ACHN (cell line): ENCODE results near the gene TMEM40.
"Not testable (repeated sequence)": the region's sequence is repeated elsewhere in the genome, so short reads cannot be mapped to it uniquely, and the experiment has no call there.

ENCODE experiments used
- DNase-seq: peaks from one replicate; pipeline ENCODE4 v3.0.0-alpha.2; 2015
- in situ Hi-C: cut with HindIII; loops from 2 replicates; pipeline ENCODE4 v1.10.0; 2017; ENCODE audit warnings: low sequenced_read_pairs, low pct_ligation_motif_present, low pct_unique_long_range_greater_than_20kb

TMEM40 gene

DNA sequence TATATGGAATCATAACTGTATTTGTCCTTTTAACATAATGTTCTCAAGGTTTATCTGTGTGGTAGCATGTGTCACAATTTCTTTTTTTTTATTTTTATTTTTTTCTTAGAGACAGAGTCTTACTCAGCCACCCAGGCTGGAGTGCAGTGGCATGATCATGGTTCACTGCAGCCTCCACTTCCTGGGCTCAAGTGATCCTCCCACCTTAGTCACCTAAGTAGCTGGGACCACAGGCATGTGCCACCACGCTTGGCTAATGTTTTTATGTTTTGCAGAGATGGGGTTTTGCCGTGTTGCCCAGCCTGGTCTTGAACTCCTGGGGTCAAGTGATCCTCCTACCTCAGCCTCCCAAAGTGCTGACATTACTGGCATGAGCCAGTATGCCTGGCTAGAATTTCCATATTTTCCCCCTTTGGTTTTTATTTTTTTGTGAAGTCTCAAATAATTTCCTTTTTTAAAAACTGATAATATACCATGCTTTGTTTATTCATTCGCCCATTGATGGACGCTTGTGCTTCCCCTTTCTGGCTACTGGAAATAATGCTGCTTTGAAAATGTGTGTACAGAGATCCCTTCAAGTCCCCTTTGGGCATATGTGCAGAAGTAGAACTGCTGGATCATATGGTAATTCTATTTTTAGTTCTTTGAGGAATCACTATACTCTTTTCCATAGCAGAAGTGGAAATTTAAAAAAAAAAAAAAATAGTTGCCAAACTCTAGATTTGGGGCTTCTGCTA lies 28.4 kb downstream of the TMEM40 start:
- peak; percentile 53 for DNase-seq
- in situ Hi-C loops = no loop called here

- DNase-seq = no peak
- in situ Hi-C loops = no loop called here
These were observed 29.9 kb downstream of the TMEM40 start for GRCh38 chr3:12729051-12729651.

- in situ Hi-C loops = no loop called here
- no peak for DNase-seq
These were observed 31.1 kb downstream of the TMEM40 start for GRCh38 chr3:12727937-12728336.

- no peak for DNase-seq
- in situ Hi-C loops = no loop called here
These were observed 31.6 kb downstream of the TMEM40 start for GRCh38 chr3:12727481-12727880.

- in situ Hi-C loops = no loop called here
- no peak for DNase-seq
These were observed 33.6 kb downstream of the TMEM40 start for GRCh38 chr3:12725436-12725835.

DNA sequence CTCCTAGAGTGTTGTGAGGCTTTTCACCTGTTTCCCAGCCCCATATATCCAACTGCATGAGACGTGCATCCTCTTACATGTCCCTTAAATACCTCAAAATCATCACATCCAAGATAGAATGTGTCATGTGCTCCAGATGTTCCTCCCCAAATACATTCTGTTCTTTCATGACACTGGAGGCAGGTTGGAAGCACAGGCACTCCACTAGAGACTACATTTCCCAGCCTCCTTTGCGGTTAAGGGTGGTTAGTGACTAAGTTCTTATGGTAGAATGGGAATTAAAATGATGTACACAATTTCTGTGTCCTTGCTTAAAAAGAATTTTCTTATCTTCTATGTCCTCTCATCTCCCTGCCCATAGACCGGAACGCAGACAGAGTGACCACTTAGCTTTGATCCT lies 34.3 kb downstream of the TMEM40 start:
- in situ Hi-C loops = no loop called here

DNA sequence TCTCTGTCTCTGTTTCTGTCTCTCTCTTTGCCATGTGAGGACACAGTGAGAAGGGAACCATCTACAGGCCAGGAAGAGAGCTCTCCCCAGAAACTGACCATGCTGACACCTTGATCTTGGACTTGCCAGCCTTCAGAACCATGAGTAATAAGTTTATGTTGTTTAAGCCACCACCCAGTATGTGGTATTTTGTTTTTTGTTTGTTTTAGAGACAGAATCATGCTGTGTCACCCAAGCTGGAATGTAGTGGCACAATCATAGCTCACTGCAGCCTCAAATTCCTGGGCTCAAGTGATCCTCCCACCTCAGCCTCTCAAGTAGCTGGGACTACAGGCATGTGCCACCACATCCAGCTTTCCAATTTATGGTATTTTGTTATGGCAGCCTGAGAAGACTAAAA lies 35.7 kb downstream of the TMEM40 start:
- in situ Hi-C loops, DNase-seq: not testable (repeated sequence)

More for the DNA sequence above, 34.3 kb downstream of the TMEM40 start:
- no peak for DNase-seq

DNA sequence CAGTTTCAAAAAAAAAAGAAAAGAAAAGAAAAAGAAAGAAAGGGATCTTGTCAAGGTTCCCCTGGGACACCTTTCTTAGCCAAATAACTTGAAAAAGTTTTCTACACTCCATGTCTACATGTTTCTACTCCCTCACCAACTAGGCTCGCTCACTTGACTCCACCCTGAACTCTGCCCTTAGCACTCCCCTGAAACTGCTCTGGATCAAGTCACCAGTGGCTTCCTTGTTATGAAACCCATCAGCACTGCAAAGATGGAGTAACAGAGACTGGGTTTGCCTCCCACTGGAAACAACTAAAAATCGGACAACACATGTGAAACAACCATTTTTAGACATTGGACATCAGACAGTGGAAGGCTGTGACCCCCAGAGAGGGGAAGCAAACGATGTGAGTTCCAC lies 36.8 kb downstream of the TMEM40 start:
- no peak for DNase-seq
- in situ Hi-C loops = no loop called here

DNA sequence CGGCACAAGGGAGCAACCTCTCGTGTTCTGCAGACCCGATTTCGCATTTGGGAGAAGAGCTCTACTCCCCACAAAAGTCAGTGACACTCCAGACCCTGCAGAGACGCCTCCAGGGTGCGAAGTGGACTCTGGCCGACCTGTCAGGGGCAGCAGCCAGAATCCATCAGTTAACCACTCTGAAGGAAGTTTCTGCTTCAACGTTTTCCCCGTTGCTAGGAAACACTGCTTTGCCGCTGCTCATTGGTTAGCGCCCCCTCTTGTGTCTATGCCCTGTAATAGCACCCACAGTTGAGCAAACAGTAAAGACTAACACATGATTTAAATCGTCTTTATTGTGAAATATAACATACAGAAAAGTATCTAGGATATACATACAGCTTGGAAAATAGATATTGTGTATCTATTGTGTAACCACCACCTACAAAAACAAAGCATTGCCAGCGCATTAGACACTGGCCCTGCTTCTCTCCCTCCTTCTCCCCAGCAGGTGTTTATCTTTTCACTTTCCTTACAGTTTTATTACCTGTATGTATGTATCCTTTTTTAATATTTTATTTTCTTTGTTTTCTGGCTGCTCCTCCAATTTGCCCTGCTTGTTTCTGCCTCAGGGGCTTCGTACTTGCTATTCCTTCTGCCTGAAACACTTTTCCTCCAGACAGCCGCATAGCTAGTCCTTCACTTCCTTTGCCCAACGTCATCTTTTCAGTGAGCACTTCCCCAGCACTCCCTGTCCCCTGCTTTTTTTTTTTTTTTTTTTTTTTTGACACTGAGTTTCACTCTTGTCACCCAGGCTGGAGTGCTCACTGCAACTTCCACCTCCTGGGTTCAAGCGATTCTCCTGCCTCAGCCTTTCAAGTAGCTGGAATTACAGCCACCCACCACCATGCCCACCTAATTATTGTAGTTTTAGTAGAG lies 38.8 kb downstream of the TMEM40 start:
- peak; percentile 78 for DNase-seq
- in situ Hi-C loops = no loop called here

- DNase-seq = no peak
- in situ Hi-C loops = no loop called here
These were observed 39.5 kb downstream of the TMEM40 start for GRCh38 chr3:12719541-12719940.

DNA sequence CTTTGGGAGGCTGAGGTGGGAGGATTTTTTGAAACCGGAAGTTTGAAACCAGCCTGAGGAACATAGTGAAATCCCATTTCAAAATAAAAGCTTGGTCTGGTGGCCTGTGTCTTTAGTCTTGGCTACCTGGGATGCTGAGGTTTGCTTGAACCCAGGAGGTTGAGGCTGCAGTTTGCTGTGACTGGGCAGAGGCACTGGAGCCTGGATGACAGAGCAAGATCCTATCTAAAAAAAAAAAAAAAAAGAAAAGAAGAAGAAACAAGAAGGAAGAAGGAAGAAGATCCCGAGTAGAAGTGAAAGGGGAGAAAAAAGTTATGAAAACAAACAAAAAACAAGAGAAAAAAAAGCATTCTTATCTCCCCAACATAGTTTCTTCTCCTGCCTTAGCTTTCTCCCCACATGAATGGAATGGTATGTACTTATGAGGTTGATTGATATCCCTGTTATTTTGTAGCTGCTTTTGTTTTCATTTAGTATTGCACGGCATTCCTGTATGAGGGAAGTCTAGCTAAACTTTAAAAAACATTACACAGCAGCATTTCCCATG lies 42.4 kb downstream of the TMEM40 start:
- no peak for DNase-seq
- in situ Hi-C loops = no loop called here

DNA sequence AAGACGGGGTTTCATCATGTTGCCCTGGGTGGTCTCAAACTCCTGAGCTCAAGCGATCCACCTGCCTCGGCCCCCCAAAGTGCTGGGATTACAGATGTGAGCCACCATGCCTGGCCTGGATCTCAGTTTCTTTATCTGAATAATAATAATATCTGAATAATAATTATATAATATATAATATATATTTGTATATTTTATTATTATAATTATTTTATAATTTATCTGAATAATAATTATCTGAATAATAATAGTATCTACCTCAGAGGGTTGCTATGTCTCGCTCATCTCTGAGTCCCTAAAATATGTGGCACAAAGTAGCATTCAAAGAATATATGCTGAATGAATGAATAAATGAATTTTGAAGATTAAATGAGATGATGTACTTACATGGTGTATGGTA lies 44.8 kb downstream of the TMEM40 start:
- in situ Hi-C loops = no loop called here
- no peak for DNase-seq

DNA sequence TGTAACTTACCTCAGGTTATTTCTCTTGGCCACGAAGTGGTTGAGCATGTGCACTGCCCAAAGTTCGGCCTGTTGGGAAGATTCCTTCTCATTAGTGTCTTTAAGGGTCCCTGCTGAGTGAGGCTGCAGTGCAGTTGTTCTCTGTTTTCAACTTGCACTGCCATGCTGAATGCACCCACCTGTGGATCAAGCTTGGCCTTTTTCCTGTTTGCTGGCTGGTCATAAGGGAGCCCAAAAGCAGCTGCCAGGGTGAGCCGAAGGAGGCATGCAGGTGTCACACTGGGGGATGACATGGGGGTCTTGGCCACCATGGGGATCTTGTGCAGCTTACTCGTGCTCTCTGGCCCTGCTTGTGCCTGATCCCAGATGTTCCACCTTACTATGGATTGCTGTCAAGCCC lies 49.0 kb downstream of the TMEM40 start:
- in situ Hi-C loops = no loop called here
- no peak for DNase-seq

DNA sequence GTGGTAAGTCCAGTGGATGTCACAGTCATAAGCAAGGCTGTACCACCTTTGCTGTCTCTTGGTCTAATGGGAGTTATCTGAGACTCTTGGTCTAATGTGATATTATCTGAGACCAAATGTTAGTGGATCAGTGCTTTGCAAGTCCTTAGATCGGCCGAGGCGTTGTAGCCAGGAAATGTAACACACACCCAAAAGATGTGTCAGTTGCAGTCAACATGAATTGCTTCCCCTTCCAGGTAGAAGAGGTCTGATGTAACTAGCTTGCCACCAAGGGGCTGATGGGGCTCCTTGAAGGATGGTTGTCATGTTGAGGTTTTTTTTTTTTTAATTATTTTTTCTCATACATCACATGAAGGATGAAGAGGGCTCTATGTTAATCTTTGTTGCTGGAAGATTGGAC lies 49.7 kb downstream of the TMEM40 start:
- DNase-seq = no peak
- in situ Hi-C loops = no loop called here

- DNase-seq = peak; percentile 80
- in situ Hi-C loops = no loop called here
These were observed 50.4 kb downstream of the TMEM40 start for GRCh38 chr3:12708584-12709192.

DNA sequence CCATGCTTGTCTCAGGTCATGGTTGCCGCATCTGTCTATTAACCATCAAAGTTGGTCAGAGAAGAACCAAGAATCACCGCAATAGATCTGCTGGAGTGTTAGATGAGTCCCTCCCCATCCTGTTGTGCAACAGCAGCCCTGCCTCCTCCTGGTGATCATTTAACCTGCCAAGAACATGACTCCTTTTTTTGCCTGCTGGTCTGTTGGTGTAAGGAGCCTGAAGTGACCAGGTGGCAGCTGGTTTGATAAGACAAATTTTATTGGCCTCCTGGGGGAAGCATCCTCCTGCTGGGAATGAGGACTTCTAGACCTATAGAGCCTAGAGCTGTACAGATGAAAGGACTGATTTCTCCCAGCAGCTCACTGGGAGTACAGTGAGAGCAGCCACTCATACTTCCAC lies 51.6 kb downstream of the TMEM40 start:
- in situ Hi-C loops = no loop called here

GRCh38 chr3:12706504-12707253 lies 52.4 kb downstream of the TMEM40 start:
- in situ Hi-C loops = no loop called here
- peak; percentile 78 for DNase-seq

More for the DNA sequence above, 51.6 kb downstream of the TMEM40 start:
- DNase-seq = no peak

- no peak for DNase-seq
- in situ Hi-C loops = no loop called here
These were observed 53.1 kb downstream of the TMEM40 start for GRCh38 chr3:12705981-12706380.
